HFFc6 (cell line): Measurements from ENCODE around the gene DNAJB8. TPM values are rescaled to one million over a fixed set of nuclear protein-coding genes. Genes with fewer than 3 reads are reported as not detected.

Experiments
- DNase-seq: peaks from one replicate; pipeline ENCODE4 v3.0.0-alpha.2; 2018
- H3K27ac Mint-ChIP-seq: 2 replicates; pipeline ENCODE4 v1.8.0; 2020; ENCODE audit warnings: mild to moderate bottlenecking, mixed read lengths
- H3K27me3 Mint-ChIP-seq: 2 replicates; pipeline ENCODE4 v1.8.0; 2021; ENCODE audit warnings: mild to moderate bottlenecking, moderate library complexity, mixed read lengths; ENCODE audit not compliant: insufficient read depth
- H3K36me3 Mint-ChIP-seq: 2 replicates; pipeline ENCODE4 v1.8.0; 2021; ENCODE audit warnings: low read depth, mixed read lengths
- H3K4me1 Mint-ChIP-seq: 2 replicates; pipeline ENCODE4 v1.8.0; 2020; ENCODE audit warnings: low read depth, mixed read lengths
- H3K4me3 Mint-ChIP-seq: 2 replicates; pipeline ENCODE4 v1.8.0; 2020; ENCODE audit warnings: mild to moderate bottlenecking, moderate library complexity, mixed read lengths
- H3K9me3 Mint-ChIP-seq: 2 replicates; pipeline ENCODE4 v1.8.0; 2020; ENCODE audit warnings: mild to moderate bottlenecking, mixed read lengths
- total RNA-seq, 6 experiments: library from RNA; stranded (reverse); fragmentation: NEBNext Ultra II Directional; extraction: Animal tissue kit (Norgen Biotek cat#: 25700); gene quantifications; 2 replicates in 1 of 6; 3 replicates in 5 of 6; pipeline ENCODE4 v1.2.3, GENCODE V29; 2021
- TF ChIP-seq, protein P1 (sequence below): fragments of 200-600 bp; sonication (generic); IDR thresholded peaks from 2 replicates; pipeline ENCODE4 v1.5.0; 2021; ENCODE audit warnings: antibody characterized with exemption, mild to moderate bottlenecking

DNAJB8 gene
- total RNA-seq, 6 experiments from 2014 or later: not detected

DNA sequence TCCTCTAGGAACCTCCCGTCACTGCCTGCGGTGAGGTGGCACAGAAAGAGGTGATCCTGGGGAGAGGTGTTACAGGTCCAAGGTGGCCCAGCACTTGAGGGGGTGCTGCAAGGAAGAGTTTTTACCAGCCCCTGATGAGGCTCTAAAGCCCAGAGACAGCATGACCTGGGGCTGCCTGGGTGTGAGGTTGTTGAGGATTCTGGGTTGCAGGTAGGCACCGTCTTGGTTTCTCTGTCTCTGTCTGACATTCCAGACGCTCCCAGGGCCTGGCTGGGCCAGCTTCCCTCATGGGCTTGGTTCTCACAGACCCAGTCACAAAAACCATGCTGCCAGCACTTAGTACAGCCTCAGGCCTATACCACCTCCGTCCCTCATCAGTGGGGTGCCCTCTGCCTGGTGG is 31.1 kb downstream of the DNAJB8 start:
- DNase-seq: no peak
- Mint-ChIP-seq H3K4me3 (no peak overlapping the region), H3K27me3 (peaks cover 25% of the 10 kb centered on the region), H3K27ac (no peak overlapping the region), H3K9me3 (peaks cover 4% of the 10 kb centered on the region; the same call in 1 of the 2 replicates), H3K36me3 (peaks cover 4% of the 10 kb centered on the region), H3K4me1 (peaks cover 42% of the 10 kb centered on the region)
- TF ChIP-seq, protein P1, sequence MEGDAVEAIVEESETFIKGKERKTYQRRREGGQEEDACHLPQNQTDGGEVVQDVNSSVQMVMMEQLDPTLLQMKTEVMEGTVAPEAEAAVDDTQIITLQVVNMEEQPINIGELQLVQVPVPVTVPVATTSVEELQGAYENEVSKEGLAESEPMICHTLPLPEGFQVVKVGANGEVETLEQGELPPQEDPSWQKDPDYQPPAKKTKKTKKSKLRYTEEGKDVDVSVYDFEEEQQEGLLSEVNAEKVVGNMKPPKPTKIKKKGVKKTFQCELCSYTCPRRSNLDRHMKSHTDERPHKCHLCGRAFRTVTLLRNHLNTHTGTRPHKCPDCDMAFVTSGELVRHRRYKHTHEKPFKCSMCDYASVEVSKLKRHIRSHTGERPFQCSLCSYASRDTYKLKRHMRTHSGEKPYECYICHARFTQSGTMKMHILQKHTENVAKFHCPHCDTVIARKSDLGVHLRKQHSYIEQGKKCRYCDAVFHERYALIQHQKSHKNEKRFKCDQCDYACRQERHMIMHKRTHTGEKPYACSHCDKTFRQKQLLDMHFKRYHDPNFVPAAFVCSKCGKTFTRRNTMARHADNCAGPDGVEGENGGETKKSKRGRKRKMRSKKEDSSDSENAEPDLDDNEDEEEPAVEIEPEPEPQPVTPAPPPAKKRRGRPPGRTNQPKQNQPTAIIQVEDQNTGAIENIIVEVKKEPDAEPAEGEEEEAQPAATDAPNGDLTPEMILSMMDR: no peak

DNA sequence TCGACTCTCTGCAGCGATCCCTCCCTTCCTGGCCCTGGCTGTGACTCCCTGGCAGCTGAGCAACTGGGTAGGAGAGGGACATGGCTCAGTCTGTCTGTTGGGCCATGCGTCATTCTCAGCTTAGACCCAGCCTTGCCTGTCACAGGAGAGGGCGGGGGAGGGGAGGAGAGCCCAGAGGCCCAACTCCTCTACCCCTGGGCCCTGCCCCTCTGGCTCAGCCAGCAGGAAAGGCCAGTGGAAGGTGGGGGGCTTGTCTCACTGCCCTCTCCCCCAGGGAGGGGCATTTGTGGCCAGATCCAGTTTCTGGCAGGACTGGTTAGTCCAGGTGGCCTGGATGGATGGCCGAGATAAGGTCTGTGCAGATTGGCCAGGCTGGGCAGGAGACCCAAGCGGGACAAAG is 31.6 kb downstream of the DNAJB8 start:
- no peak for DNase-seq
- H3K36me3 Mint-ChIP-seq: peaks cover 4% of the 10 kb centered on the region
- peaks cover 27% of the 10 kb centered on the region for H3K27me3 Mint-ChIP-seq
- no peak overlapping the region for H3K4me3 Mint-ChIP-seq
- TF ChIP-seq, protein P1: no peak
- no peak overlapping the region for H3K27ac Mint-ChIP-seq
- H3K4me1 Mint-ChIP-seq: peaks cover 42% of the 10 kb centered on the region
- H3K9me3 Mint-ChIP-seq: peaks cover 4% of the 10 kb centered on the region; the same call in 1 of the 2 replicates

DNA sequence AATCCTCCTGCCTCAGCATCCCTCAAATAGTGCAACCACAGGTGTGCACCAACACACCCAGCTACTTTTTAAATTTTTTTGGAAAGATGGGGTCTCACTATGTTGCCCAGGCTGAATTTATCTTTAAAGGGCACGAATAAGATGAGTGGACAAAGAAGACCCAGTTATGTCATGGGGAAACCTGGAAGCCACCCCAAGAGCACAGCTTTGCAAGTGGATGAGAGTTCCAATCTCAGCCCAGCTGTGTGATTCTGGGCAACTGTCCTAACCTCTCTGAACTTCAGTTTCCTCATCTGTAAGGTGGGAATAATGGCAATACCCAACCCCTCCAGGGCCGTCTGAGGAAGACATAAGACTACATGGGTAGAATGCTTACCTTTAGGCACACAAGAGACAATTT is 32.2 kb downstream of the DNAJB8 start:
- DNase-seq: no peak
- H3K27ac Mint-ChIP-seq: no peak overlapping the region
- peaks cover 4% of the 10 kb centered on the region; the same call in 1 of the 2 replicates for H3K9me3 Mint-ChIP-seq
- TF ChIP-seq, protein P1: no peak
- H3K36me3 Mint-ChIP-seq: peaks cover 3% of the 10 kb centered on the region
- no peak overlapping the region for H3K4me3 Mint-ChIP-seq
- peaks cover 39% of the 10 kb centered on the region for H3K4me1 Mint-ChIP-seq
- peaks cover 28% of the 10 kb centered on the region for H3K27me3 Mint-ChIP-seq

DNA sequence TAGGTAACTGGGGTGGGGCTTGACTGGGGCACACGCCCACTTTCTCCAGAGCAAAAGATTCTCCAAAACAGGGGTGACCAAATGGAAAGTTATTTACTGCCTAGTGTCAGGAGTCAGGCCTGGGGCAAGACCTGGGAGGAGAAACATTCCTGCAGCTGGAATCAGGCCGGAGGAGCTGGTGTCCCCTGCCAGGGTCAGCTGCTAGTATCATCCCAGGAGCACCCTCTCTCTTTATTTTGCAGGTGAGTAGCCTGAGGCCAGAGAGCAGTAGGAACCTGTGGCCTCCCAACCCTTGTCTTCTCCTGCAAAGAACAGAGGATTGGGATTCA is 32.9 kb downstream of the DNAJB8 start:
- no peak overlapping the region for H3K4me3 Mint-ChIP-seq

DNA sequence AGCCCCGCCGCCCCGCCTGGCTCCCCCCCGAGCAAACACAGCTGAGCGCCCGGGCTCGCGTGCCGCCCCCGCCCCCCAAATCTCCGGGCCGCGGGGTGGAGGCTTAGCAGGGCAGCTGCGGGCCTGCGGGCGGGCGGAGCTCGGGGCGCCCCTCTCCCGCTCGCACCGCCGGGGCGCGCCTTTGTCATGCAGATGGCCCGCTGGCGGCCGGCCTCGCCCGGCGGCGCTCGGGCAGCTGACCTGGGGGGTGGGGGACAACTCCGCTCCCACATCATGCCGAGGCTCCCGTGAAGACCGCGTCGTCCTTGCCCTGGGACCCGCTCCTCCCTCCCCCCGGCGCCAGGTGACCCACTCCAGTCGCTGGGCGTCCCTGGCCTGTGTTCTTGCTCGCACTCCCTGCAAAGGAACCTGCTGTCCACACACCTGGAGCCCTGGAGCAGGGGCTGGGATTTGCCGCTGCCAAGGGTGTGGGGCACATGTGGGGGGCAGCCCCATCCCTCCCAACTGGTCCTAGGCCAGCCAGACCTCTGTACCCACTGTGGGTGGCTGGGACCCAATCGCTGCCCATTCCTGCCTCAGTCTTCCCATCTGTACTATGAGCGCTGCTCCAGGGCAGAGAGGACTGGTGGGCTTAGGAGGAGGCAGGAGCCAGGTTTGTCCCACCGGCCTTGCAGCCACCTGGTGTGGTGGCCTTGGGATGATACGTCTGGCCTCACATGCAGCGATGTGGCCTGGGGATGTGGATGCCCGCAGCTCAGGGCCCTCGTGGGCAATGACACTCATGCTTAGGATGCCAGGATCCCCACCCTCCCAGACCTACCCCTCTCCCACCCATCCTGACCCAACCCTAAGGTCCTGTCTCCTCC is 33.5 kb downstream of the DNAJB8 start:
- peaks cover 24% of the 10 kb centered on the region for H3K27me3 Mint-ChIP-seq
- TF ChIP-seq, protein P1: no peak
- H3K4me1 Mint-ChIP-seq: peaks cover 31% of the 10 kb centered on the region
- no peak overlapping the region for H3K4me3 Mint-ChIP-seq
- H3K27ac Mint-ChIP-seq: no peak overlapping the region
- no peaks in the 10 kb centered on the region; the same call in 1 of the 2 replicates for H3K36me3 Mint-ChIP-seq
- peaks cover 4% of the 10 kb centered on the region; the same call in 1 of the 2 replicates for H3K9me3 Mint-ChIP-seq
- no peak for DNase-seq

More for the DNA sequence above, 32.9 kb downstream of the DNAJB8 start:
- H3K4me1 Mint-ChIP-seq: peaks cover 32% of the 10 kb centered on the region
- peaks cover 4% of the 10 kb centered on the region; the same call in 1 of the 2 replicates for H3K9me3 Mint-ChIP-seq
- TF ChIP-seq, protein P1: no peak
- peaks cover 24% of the 10 kb centered on the region for H3K27me3 Mint-ChIP-seq
- no peak for DNase-seq
- no peak overlapping the region for H3K27ac Mint-ChIP-seq
- no peaks in the 10 kb centered on the region; the same call in 1 of the 2 replicates for H3K36me3 Mint-ChIP-seq
